ENCODE data around the gene ZNF503.

Gene ZNF503

GRCh38 chr10:75358835-75359421, 42.6 kb downstream of the ZNF503 start:
- no peak for TF ChIP-seq JUND (IDR thresholded peaks at IDR 0.05; ENCODE audit: low read depth)
- DNase-seq (ENCODE audit: low read depth in 1 of 2, low spot score in 1 of 2), result no peak
- in situ Hi-C loops (cut with HindIII; ENCODE audit: low pct_unique_long_range_greater_than_20kb, low sequenced_read_pairs), result no loop called here

- DNase-seq (ENCODE audit: low read depth in 1 of 2, low spot score in 1 of 2), result no peak
- in situ Hi-C loops (cut with HindIII; ENCODE audit: low pct_unique_long_range_greater_than_20kb, low sequenced_read_pairs), result no loop called here
- TF ChIP-seq JUND (IDR thresholded peaks at IDR 0.05; ENCODE audit: low read depth), result no peak
Observed at GRCh38 chr10:75358132-75358531, 43.4 kb downstream of the ZNF503 start.

DNA sequence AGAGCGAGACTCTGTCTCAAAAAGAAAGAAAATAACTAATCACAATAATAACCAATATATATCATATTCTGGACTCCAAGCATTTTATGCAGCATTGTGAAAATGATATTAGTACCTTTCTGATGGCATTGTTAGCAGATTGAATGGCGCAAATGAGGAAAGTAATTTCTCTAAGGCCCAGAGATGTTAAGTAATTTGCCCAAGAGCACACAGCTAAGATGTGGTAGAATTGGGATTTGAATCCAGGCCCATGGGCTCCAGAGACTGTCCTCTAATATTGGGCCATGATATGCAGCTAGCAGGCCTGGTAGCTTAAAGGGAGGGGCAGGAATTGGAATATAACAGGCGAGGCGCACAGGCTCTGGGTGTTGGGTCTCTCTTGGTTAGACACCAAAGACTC, 44.1 kb downstream of the ZNF503 start:
- in situ Hi-C loops (cut with HindIII; ENCODE audit: low pct_unique_long_range_greater_than_20kb, low sequenced_read_pairs), result no loop called here
- no peak for TF ChIP-seq JUND (IDR thresholded peaks at IDR 0.05; ENCODE audit: low read depth)
- no peak for DNase-seq (ENCODE audit: low read depth in 1 of 2, low spot score in 1 of 2)

GRCh38 chr10:75356484-75356883, 45.1 kb downstream of the ZNF503 start:
- DNase-seq (ENCODE audit: low read depth in 1 of 2, low spot score in 1 of 2), result no peak
- in situ Hi-C loops (cut with HindIII; ENCODE audit: low pct_unique_long_range_greater_than_20kb, low sequenced_read_pairs), result no loop called here
- no peak for TF ChIP-seq JUND (IDR thresholded peaks at IDR 0.05; ENCODE audit: low read depth)

DNA sequence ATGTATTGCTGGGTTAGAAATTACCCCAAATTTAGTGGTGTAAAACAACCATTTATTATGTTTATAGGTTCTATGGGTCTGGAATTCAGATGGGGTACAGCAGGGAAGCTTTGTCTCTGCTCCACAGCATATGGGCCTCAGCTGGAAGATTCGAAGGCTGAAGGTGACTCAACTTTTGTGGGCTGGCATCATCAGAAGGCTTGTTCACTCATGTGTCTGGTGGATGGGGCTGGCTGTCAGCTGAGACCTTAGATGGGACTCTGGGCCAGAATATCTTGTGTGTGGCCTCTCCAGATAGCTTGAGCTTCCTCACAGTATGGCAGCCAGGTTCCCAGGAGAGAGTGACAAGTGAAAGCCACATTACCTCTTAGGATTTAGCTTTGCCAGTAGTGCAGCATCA, 45.9 kb downstream of the ZNF503 start:
- in situ Hi-C loops (cut with HindIII; ENCODE audit: low pct_unique_long_range_greater_than_20kb, low sequenced_read_pairs), result no loop called here
- DNase-seq (ENCODE audit: low read depth in 1 of 2, low spot score in 1 of 2), result no peak

GRCh38 chr10:75353183-75353582, 48.4 kb downstream of the ZNF503 start:
- DNase-seq (ENCODE audit: low read depth in 1 of 2, low spot score in 1 of 2), result no peak
- in situ Hi-C loops (cut with HindIII; ENCODE audit: low pct_unique_long_range_greater_than_20kb, low sequenced_read_pairs), result no loop called here

More for the DNA sequence above, 45.9 kb downstream of the ZNF503 start:
- TF ChIP-seq JUND (IDR thresholded peaks at IDR 0.05; ENCODE audit: low read depth), result no peak

GRCh38 chr10:75352650-75353049, 48.9 kb downstream of the ZNF503 start:
- in situ Hi-C loops (cut with HindIII; ENCODE audit: low pct_unique_long_range_greater_than_20kb, low sequenced_read_pairs), result no loop called here
- DNase-seq (ENCODE audit: low read depth in 1 of 2, low spot score in 1 of 2), result no peak
- no peak for TF ChIP-seq JUND (IDR thresholded peaks at IDR 0.05; ENCODE audit: low read depth)

More at GRCh38 chr10:75353183-75353582, 48.4 kb downstream of the ZNF503 start:
- TF ChIP-seq JUND (IDR thresholded peaks at IDR 0.05; ENCODE audit: low read depth), result no peak

DNA sequence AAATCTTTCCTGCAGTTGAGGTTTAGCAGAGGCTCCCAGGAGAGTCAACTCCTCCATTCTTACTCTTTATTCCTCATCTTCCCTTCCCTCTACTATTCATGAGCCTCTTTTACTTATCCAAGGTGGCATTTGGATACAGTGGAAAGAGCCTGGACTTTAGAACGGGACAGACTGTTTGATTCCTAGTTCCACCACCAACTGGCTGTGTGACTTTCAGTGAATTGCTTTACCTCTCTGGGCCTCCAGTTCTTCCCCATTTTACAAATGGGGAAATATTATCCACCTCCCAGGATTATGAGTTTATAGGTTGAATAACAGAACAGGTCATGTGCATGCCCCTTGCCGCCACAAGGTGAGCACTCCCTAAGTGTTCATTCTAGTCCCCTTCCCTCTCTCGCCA, 49.9 kb downstream of the ZNF503 start:
- in situ Hi-C loops (cut with HindIII; ENCODE audit: low pct_unique_long_range_greater_than_20kb, low sequenced_read_pairs), result no loop called here
- no peak for DNase-seq (ENCODE audit: low read depth in 1 of 2, low spot score in 1 of 2)
- no peak for TF ChIP-seq JUND (IDR thresholded peaks at IDR 0.05; ENCODE audit: low read depth)

- DNase-seq (ENCODE audit: low read depth in 1 of 2, low spot score in 1 of 2), result no peak
- TF ChIP-seq JUND (IDR thresholded peaks at IDR 0.05; ENCODE audit: low read depth), result no peak
- in situ Hi-C loops (cut with HindIII; ENCODE audit: low pct_unique_long_range_greater_than_20kb, low sequenced_read_pairs), result no loop called here
Observed at GRCh38 chr10:75350791-75351190, 50.8 kb downstream of the ZNF503 start.
